Neural cell (in vitro differentiated cells): ENCODE data around the gene LPCAT1. TPM values are rescaled to one million over a fixed set of nuclear protein-coding genes. Genes with fewer than 3 reads are reported as not detected.

Experiments used
- H2AFZ ChIP-seq: fragments of 200-600, 300-800 bp; sonication (generic), shearing (Covaris generic); 2 replicates; pipeline ENCODE4 v1.6.0; 2014; ENCODE audit warnings: low read depth, mild to moderate bottlenecking, antibody characterized with exemption, low read length, moderate library complexity
- H3F3A ChIP-seq: fragments of 200-600 bp; shearing (Covaris generic); 2 replicates; pipeline ENCODE4 v1.6.1; 2016; ENCODE audit warnings: mild to moderate bottlenecking, moderate library complexity, mixed read lengths, antibody characterized with exemption, low read length; ENCODE audit not compliant: insufficient read depth, poor library complexity, severe bottlenecking
- H3K27ac ChIP-seq: fragments of 200-600, 300-800 bp; sonication (generic), shearing (Covaris generic); 2 replicates; pipeline ENCODE4 v1.5.1; 2014; ENCODE audit warnings: mild to moderate bottlenecking, low read length, moderate library complexity
- H3K27me3 ChIP-seq: fragments of 300-800, 200-600 bp; sonication (generic), shearing (Covaris generic); 2 replicates; pipeline ENCODE4 v1.6.0; 2014; ENCODE audit warnings: mild to moderate bottlenecking, low read depth, low read length, moderate library complexity; ENCODE audit not compliant: insufficient read depth
- H3K36me3 ChIP-seq: fragments of 300-800, 200-600 bp; sonication (generic), shearing (Covaris generic); 2 replicates; pipeline ENCODE4 v1.5.1; 2014; ENCODE audit warnings: mild to moderate bottlenecking, antibody characterized with exemption, low read length, moderate library complexity; ENCODE audit not compliant: insufficient read depth
- H3K4me2 ChIP-seq: fragments of 300-800, 200-600 bp; sonication (generic), shearing (Covaris generic); 2 replicates; pipeline ENCODE4 v1.6.0; 2014; ENCODE audit warnings: mild to moderate bottlenecking, low read length
- H3K4me3 ChIP-seq: fragments of 300-800, 200-600 bp; sonication (generic), shearing (Covaris generic); 2 replicates; pipeline ENCODE4 v1.5.1; 2014; ENCODE audit warnings: mild to moderate bottlenecking, low read length, moderate library complexity
- H3K79me2 ChIP-seq: fragments of 200-600 bp; shearing (Covaris generic); replicated peaks from 2 replicates; pipeline ENCODE4 v1.6.0; 2014; ENCODE audit warnings: mild to moderate bottlenecking, low read length, moderate library complexity; ENCODE audit not compliant: insufficient read depth
- H3K9ac ChIP-seq: fragments of 300-800, 200-600 bp; sonication (generic), shearing (Covaris generic); 2 replicates; pipeline ENCODE4 v1.6.1; 2016; ENCODE audit warnings: mild to moderate bottlenecking, low read length, mixed read lengths
- H3K9me2 ChIP-seq: fragments of 200-600 bp; shearing (Covaris generic); 2 replicates; pipeline ENCODE4 v1.6.1; 2016; ENCODE audit warnings: mild to moderate bottlenecking, low read length, mixed read lengths; ENCODE audit not compliant: insufficient read depth
- H3K9me3 ChIP-seq: fragments of 200-600, 300-800 bp; sonication (generic), shearing (Covaris generic); 2 replicates; pipeline ENCODE4 v1.6.1; 2016; ENCODE audit warnings: mild to moderate bottlenecking, mixed run types, low read length, moderate library complexity, mixed read lengths
- H4K20me1 ChIP-seq: fragments of 200-600 bp; shearing (Covaris generic); 2 replicates; pipeline ENCODE4 v1.6.1; 2016; ENCODE audit warnings: mild to moderate bottlenecking, mixed run types; ENCODE audit not compliant: insufficient read depth
- CTCF ChIP-seq: fragments of 450-650 bp; IDR thresholded peaks from 2 replicates; pipeline ENCODE4 v1.5.1; 2014; ENCODE audit warnings: antibody characterized with exemption, mild to moderate bottlenecking, moderate library complexity; ENCODE audit not compliant: poor library complexity, severe bottlenecking
- EP300 ChIP-seq: fragments of 450-650 bp; conservative IDR thresholded peaks from 2 replicates; pipeline ENCODE4 v1.6.1; 2014; ENCODE audit warnings: antibody characterized with exemption, mild to moderate bottlenecking, moderate library complexity; ENCODE audit not compliant: poor library complexity, severe bottlenecking
- EZH2 ChIP-seq: fragments of 200-600, 300-800 bp; shearing (Covaris generic), sonication (generic); IDR thresholded peaks from 2 replicates; pipeline ENCODE4 v1.6.1; 2014; ENCODE audit warnings: antibody characterized with exemption, low read length, borderline replicate concordance, mild to moderate bottlenecking; ENCODE audit not compliant: insufficient read depth, poor library complexity, severe bottlenecking
- MXI1 ChIP-seq: fragments of 450-650 bp; conservative IDR thresholded peaks from 2 replicates; pipeline ENCODE4 v1.6.1; 2014; ENCODE audit warnings: antibody characterized with exemption, mild to moderate bottlenecking; ENCODE audit not compliant: poor library complexity, severe bottlenecking
- POLR2AphosphoS5 ChIP-seq: IDR thresholded peaks from 2 replicates; pipeline ENCODE4 v1.6.1; 2012
- RAD21 ChIP-seq: fragments of 450-650 bp; conservative IDR thresholded peaks from 2 replicates; pipeline ENCODE4 v1.6.1; 2014; ENCODE audit warnings: antibody characterized with exemption, mild to moderate bottlenecking, moderate library complexity
- REST ChIP-seq: IDR thresholded peaks from 2 replicates; pipeline ENCODE4 v1.6.1; 2012; ENCODE audit warnings: borderline replicate concordance
- SMC3 ChIP-seq: fragments of 450-650 bp; conservative IDR thresholded peaks from 2 replicates; pipeline ENCODE4 v1.6.1; 2014; ENCODE audit warnings: antibody characterized with exemption, mild to moderate bottlenecking, moderate library complexity; ENCODE audit not compliant: poor library complexity
- TAF1 ChIP-seq: IDR thresholded peaks from 2 replicates; pipeline ENCODE4 v1.6.1; 2012; ENCODE audit warnings: low read depth
- polyA plus RNA-seq: library from polyadenylated mRNA; depleted of rRNA; stranded (reverse); fragments of >200 nt; gene quantifications from 2 replicates; pipeline ENCODE4 v1.2.3, GENCODE V29; 2014

The LPCAT1 gene
- polyA plus RNA-seq, 1 donor from 2014 or later = 61.8 TPM

- TF ChIP-seq POLR2AphosphoS5 (no peak), REST (no peak), EZH2 (no peak), SMC3 (no peak), CTCF (no peak), RAD21 (no peak), EP300 (no peak), TAF1 (no peak), MXI1 (no peak)
- Histone ChIP-seq H2AFZ (no peak overlapping the region), H3K9me2 (no peaks in the 10 kb centered on the region), H3K9me3 (no peaks in the 10 kb centered on the region), H3K27ac (no peak overlapping the region), H3F3A (no peaks in the 10 kb centered on the region), H3K36me3 (no peaks in the 10 kb centered on the region), H3K4me2 (no peak overlapping the region), H3K79me2 (no peaks in the 10 kb centered on the region), H3K27me3 (no peaks in the 10 kb centered on the region), H3K4me3 (no peak overlapping the region), H3K9ac (no peak overlapping the region), H4K20me1 (no peaks in the 10 kb centered on the region)
Measured at GRCh38 chr5:1483856-1484729, 39.7 kb downstream of the LPCAT1 start.

- Histone ChIP-seq H3K27me3 (no peaks in the 10 kb centered on the region), H3K9me2 (no peaks in the 10 kb centered on the region), H3K9me3 (no peaks in the 10 kb centered on the region), H3F3A (no peaks in the 10 kb centered on the region), H3K36me3 (no peaks in the 10 kb centered on the region), H2AFZ (no peak overlapping the region), H4K20me1 (no peaks in the 10 kb centered on the region), H3K4me2 (no peak overlapping the region), H3K79me2 (no peaks in the 10 kb centered on the region), H3K9ac (no peak overlapping the region), H3K27ac (no peak overlapping the region), H3K4me3 (no peak overlapping the region)
- TF ChIP-seq RAD21 (no peak), POLR2AphosphoS5 (no peak), REST (no peak), EZH2 (no peak), TAF1 (no peak), MXI1 (no peak), EP300 (no peak), SMC3 (no peak), CTCF (no peak)
Measured at GRCh38 chr5:1483064-1483463, 40.7 kb downstream of the LPCAT1 start.
